ENCODE data around the gene CEP152.

GRCh38 chr15:48795901-48796300 lies 15.0 kb downstream of the CEP152 start:
- TF ChIP-seq CTCF (IDR thresholded peaks at IDR 0.05; ENCODE audit: low read depth, low read length) (no peak), EZH2phosphoT487 (IDR thresholded peaks at IDR 0.05; ENCODE audit: low read depth) (no peak)
